K562 (cell line): ENCODE measurements around the gene HDLBP. TPM values are rescaled to one million over a fixed set of nuclear protein-coding genes. Genes with fewer than 3 reads are reported as not detected.

Experiments used
- ATAC-seq: fragments of 200-7000 bp; cut with Tn5 transposase; 3 replicates; pipeline ENCODE4 v1.9.1; 2020; ENCODE audit warnings: moderate library complexity
- BruUV-seq: library from RNA; stranded (reverse); fragments of 400-500 nt; replicated peaks from 2 replicates; lab custom pipeline; 2021; lab: Mats Ljungman, UMichigan
- CTCF ChIA-PET: fragments of 300-600 bp; formaldehyde crosslinking; extraction: SDS; loops from one replicate; lab custom pipeline; 2021; ENCODE audit warnings: low intra/inter-chr PET ratio; lab: Yijun Ruan, JAX
- POLR2A ChIA-PET: fragments of 300-600, 350-650 bp; sonication (Branson Sonifier 250); formaldehyde crosslinking; extraction: SDS; loops from one replicate; lab custom pipeline; 2021; ENCODE audit warnings: antibody characterized with exemption, inconsistent platforms; lab: Yijun Ruan, JAX
- DNase-seq, 4 experiments: peaks; one replicate each; pipeline versions ENCODE4 v3.0.0 to v3.0.0-alpha.2; 2011 to 2018; ENCODE audit warnings: low spot score in 3 of 4, mixed read lengths in 3 of 4; ENCODE audit errors: extremely low read depth in 1 of 4
- FAIRE-seq: peaks from 2 replicates; lab custom pipeline; 2011; peaks lifted over from hg19 to GRCh38; lab: Jason Lieb, UNC
- H2AFZ ChIP-seq: 2 replicates; pipeline ENCODE4 v1.6.0; 2011; ENCODE audit warnings: low read depth, low read length, control low read depth, inconsistent platforms
- H3K27ac ChIP-seq: fragments of 200-600 bp; 3 replicates; pipeline ENCODE4 v1.8.0; 2011; ENCODE audit warnings: low read depth, mild to moderate bottlenecking, control low read depth, inconsistent platforms, low read length, moderate library complexity, mixed read lengths; ENCODE audit errors: extremely low read depth
- H3K27me3 ChIP-seq, 2 experiments: fragments of 300-600 bp in 1 of 2; 2 replicates in 1 of 2; 3 replicates in 1 of 2; pipeline versions ENCODE4 v1.6.0 to v1.8.0; 2011; ENCODE audit warnings: inconsistent platforms in 2 of 2, low read length in 2 of 2, mild to moderate bottlenecking in 1 of 2, mixed read lengths in 1 of 2, moderate library complexity in 1 of 2; ENCODE audit not compliant: control insufficient read depth in 2 of 2, insufficient read depth in 2 of 2
- H3K36me3 ChIP-seq: fragments of 300-600 bp; 3 replicates; pipeline ENCODE4 v1.8.0; 2011; ENCODE audit warnings: mild to moderate bottlenecking, low read length, inconsistent platforms; ENCODE audit not compliant: control insufficient read depth, insufficient read depth
- H3K4me1 ChIP-seq, 2 experiments: fragments of 200-600 bp in 1 of 2; replicated peaks in 1 of 2; 2 replicates in 1 of 2; 3 replicates in 1 of 2; pipeline versions ENCODE4 v1.5.1 to v1.8.0; 2011; ENCODE audit warnings: inconsistent platforms in 2 of 2, low read length in 2 of 2, mild to moderate bottlenecking in 1 of 2, mixed read lengths in 1 of 2, moderate library complexity in 1 of 2; ENCODE audit not compliant: control insufficient read depth in 2 of 2, insufficient read depth in 2 of 2
- H3K4me2 ChIP-seq: 2 replicates; pipeline ENCODE4 v1.6.1; 2011; ENCODE audit warnings: low read length, control low read depth, inconsistent platforms, mixed read lengths; ENCODE audit not compliant: insufficient read depth
- H3K4me3 ChIP-seq: fragments of 200-600 bp; sonication (generic), shearing (Covaris generic); 2 replicates; pipeline ENCODE4 v1.5.1; 2016; ENCODE audit warnings: control low read depth, inconsistent platforms
- H3K79me2 ChIP-seq: fragments of 200-600 bp; 3 replicates; pipeline ENCODE4 v1.8.0; 2011; ENCODE audit warnings: low read length, inconsistent platforms; ENCODE audit not compliant: control insufficient read depth, insufficient read depth
- H3K9ac ChIP-seq, 2 experiments: 2 replicates each; pipeline versions ENCODE4 v1.6.0 to v1.6.1; 2011; ENCODE audit warnings: low read depth in 2 of 2, low read length in 2 of 2, control low read depth in 1 of 2, inconsistent platforms in 1 of 2, mild to moderate bottlenecking in 1 of 2, mixed read lengths in 1 of 2; ENCODE audit not compliant: insufficient read depth in 1 of 2
- H3K9me1 ChIP-seq: one replicate; pipeline ENCODE4 v1.6.0; 2011; ENCODE audit warnings: inconsistent platforms, mild to moderate bottlenecking, low read length, moderate library complexity; ENCODE audit not compliant: control insufficient read depth, insufficient read depth
- H3K9me3 ChIP-seq: replicated peaks from 2 replicates; pipeline ENCODE4 v1.5.1; 2011; ENCODE audit warnings: low read depth, low read length, inconsistent platforms; ENCODE audit not compliant: control insufficient read depth, insufficient read depth
- H4K20me1 ChIP-seq: replicated peaks from 2 replicates; pipeline ENCODE4 v1.6.1; 2011; ENCODE audit warnings: low read length, inconsistent platforms, mixed read lengths; ENCODE audit not compliant: control insufficient read depth, insufficient read depth
- CEBPG ChIP-seq, 3 experiments: fragments of 200-800 bp in 1 of 3; sonication (Bioruptor generic) in 1 of 3; sonication (generic) in 1 of 3; formaldehyde crosslinking in 1 of 3; IDR thresholded peaks in 2 of 3; conservative IDR thresholded peaks in 1 of 3; 2 replicates each; pipeline versions ENCODE4 v1.6.1 to v1.8.0; 2016 to 2022; ENCODE audit warnings: missing compliant biosample characterization in 2 of 3, missing genetic modification characterization in 2 of 3, mild to moderate bottlenecking in 1 of 3, missing genetic modification reagents in 1 of 3
- CHD2 ChIP-seq: IDR thresholded peaks from 2 replicates; pipeline ENCODE4 v1.6.1; 2011; ENCODE audit warnings: low read depth, low read length
- ETV6 ChIP-seq, 3 experiments: fragments of 150-350 bp in 1 of 3; sonication (generic) in 1 of 3; formaldehyde crosslinking in 1 of 3; IDR thresholded peaks; 2 replicates each; pipeline versions ENCODE4 v1.6.1 to v1.8.0; 2014 to 2022; ENCODE audit warnings: borderline replicate concordance in 2 of 3, low read depth in 2 of 3, antibody characterized with exemption in 1 of 3, low read length in 1 of 3, mild to moderate bottlenecking in 1 of 3, missing genetic modification reagents in 1 of 3
- MYBL2 ChIP-seq, 2 experiments: fragments of 450-650 bp in 1 of 2; sonication (generic) in 1 of 2; formaldehyde crosslinking in 1 of 2; IDR thresholded peaks; 2 replicates each; pipeline versions ENCODE4 v1.6.1 to v1.8.1; 2017 to 2022; ENCODE audit warnings: borderline replicate concordance in 1 of 2, inconsistent platforms in 1 of 2, low read depth in 1 of 2, mild to moderate bottlenecking in 1 of 2, missing genetic modification reagents in 1 of 2, moderate library complexity in 1 of 2
- NFE2 ChIP-seq: IDR thresholded peaks from 2 replicates; pipeline ENCODE4 v1.6.1; 2014; ENCODE audit warnings: antibody characterized with exemption, low read depth
- NRF1 ChIP-seq, 2 experiments: fragments of 450-650 bp; IDR thresholded peaks in 1 of 2; conservative IDR thresholded peaks in 1 of 2; 2 replicates each; pipeline ENCODE4 v1.6.1; 2014; ENCODE audit warnings: mild to moderate bottlenecking in 2 of 2
- PYGO2 ChIP-seq: fragments of 450-650 bp; IDR thresholded peaks from 2 replicates; pipeline ENCODE4 v1.6.1; 2016; ENCODE audit warnings: mild to moderate bottlenecking, missing genetic modification characterization, moderate library complexity, missing compliant biosample characterization
- SMARCE1 ChIP-seq: fragments of 450-650 bp; IDR thresholded peaks from 2 replicates; pipeline ENCODE4 v1.7.1; 2016; ENCODE audit warnings: mild to moderate bottlenecking
- TBP ChIP-seq: optimal IDR thresholded peaks from 2 replicates; pipeline ENCODE3; 2011; ENCODE audit warnings: low read depth, low read length, improper control_type of control experiment
- ZNF134 ChIP-seq: fragments of 250-450 bp; sonication (Bioruptor Pico); conservative IDR thresholded peaks from 2 replicates; pipeline ENCODE4 v1.4.0; 2020
- ZNF41 ChIP-seq: fragments of 250-450 bp; sonication (Bioruptor Pico); conservative IDR thresholded peaks from 2 replicates; pipeline ENCODE4 v1.4.0; 2020; ENCODE audit warnings: mild to moderate bottlenecking
- ZNF717 ChIP-seq: fragments of 250-450 bp; sonication (Bioruptor Pico); IDR thresholded peaks from 2 replicates; pipeline ENCODE4 v1.5.0; 2021
- ZNF76 ChIP-seq: fragments of 250-450 bp; sonication (Bioruptor Pico); IDR thresholded peaks from 2 replicates; pipeline ENCODE4 v1.4.0; 2020; ENCODE audit warnings: mild to moderate bottlenecking, moderate library complexity, borderline replicate concordance
- WGBS: fragments of 100-300 bp; shearing (Covaris generic); methylation state at CpG from one replicate; pipeline ENCODE4 v1.1.6; 2016; ENCODE audit warnings: low coverage, mixed read lengths; ENCODE audit not compliant: insufficient coverage; ENCODE audit errors: missing lambda C conversion rate; 5-methylcytosine and 5-hydroxymethylcytosine counted together
- in situ Hi-C: fragments of 300-500 bp; cut with MboI; formaldehyde crosslinking; loops from 4 replicates; pipeline ENCODE4 v1.15.0; 2018; ENCODE audit warnings: inconsistent platforms, mixed read lengths
- intact Hi-C: fragments of 100-400 bp; cut with micrococcal nuclease; formaldehyde crosslinking; loops from 2 replicates; pipeline ENCODE4 v1.14.2; 2022
- polyA plus RNA-seq, 8 experiments: library from polyadenylated mRNA; depleted of rRNA in 4 of 8; stranded (reverse) in 5 of 8; unstranded in 3 of 8; fragments of >200 nt; fragmentation: Nextera tagmentation in 2 of 8; fragmentation: Illumina TruSeq in 1 of 8; extraction: Ambion mirVana in 2 of 8; extraction: Trizol in 1 of 8; gene quantifications; 2 replicates each; pipeline versions ENCODE4 v1.2.1 to v1.2.3, GENCODE V29; 2011 to 2014; ENCODE audit warnings: inconsistent platforms in 1 of 8, missing spikeins in 1 of 8
- total RNA-seq, 7 experiments: library from RNA; depleted of rRNA in 6 of 7; stranded (reverse); fragments of >200 nt in 6 of 7; fragmentation: Illumina TruSeq in 2 of 7; extraction: Trizol in 2 of 7; gene quantifications; 2 replicates each; pipeline versions ENCODE4 v1.2.1 to v1.2.3, GENCODE V29; 2011 to 2021; ENCODE audit warnings: low replicate concordance in 1 of 7
- TF ChIP-seq, protein P1 (sequence below): fragments of 450-650 bp; formaldehyde crosslinking; IDR thresholded peaks from 2 replicates; pipeline ENCODE4 v1.4.0; 2022; ENCODE audit warnings: mild to moderate bottlenecking, moderate library complexity

The HDLBP gene
- total and polyA plus RNA-seq, 9 of the 15 experiments (the other 6 are each of a cell fraction or from before 2014, with no cell fraction given) = 24.4 to 378 (median 146) TPM

DNA sequence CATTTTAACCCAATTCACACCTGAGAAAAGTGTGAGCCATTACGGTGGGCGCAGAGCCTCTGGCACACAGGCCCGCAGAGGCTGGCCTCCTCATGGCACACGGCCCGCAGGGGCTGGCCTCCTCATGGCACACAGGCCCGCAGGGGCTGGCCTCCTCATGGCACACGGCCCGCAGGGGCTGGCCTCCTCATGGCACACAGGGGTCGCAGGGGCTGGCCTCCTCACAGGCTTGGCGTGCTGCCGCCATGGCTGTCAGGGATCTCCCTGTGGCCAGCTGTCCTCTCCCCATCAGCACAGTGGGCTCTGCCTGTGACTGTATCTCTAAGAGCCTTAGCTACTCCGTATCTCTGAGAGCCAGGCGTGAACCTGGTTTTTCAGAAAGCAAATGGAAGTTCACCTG lies 102.4 kb downstream of the HDLBP start:
- peaks cover 0 to 38% of the 10 kb centered on the region in 2 experiments; a peak in 2 of 5 replicates for H3K4me1 ChIP-seq
- TF ChIP-seq NFE2 (no peak), CHD2 (no peak), PYGO2 (tag) (no peak), TBP (no peak), ZNF41 (CRISPR knock-in tag) (no peak), ZNF134 (CRISPR knock-in tag) (no peak), MYBL2 (IDR thresholded peaks at IDR 0.05; ENCODE audit: low read depth) (no peak), MYBL2 (CRISPR knock-in tag; IDR thresholded peaks at IDR 0.05; ENCODE audit: borderline replicate concordance) (no peak), ZNF717 (no peak), CEBPG (CRISPR knock-in tag; IDR thresholded peaks at IDR 0.05) (no peak), CEBPG (tag; conservative IDR thresholded peaks at IDR 0.05 in 1 of 2, IDR thresholded peaks at IDR 0.05 in 1 of 2) (no peak), SMARCE1 (no peak), ZNF76 (no peak), ETV6 (IDR thresholded peaks at IDR 0.05; ENCODE audit: borderline replicate concordance in 1 of 2, low read depth in 2 of 2, low read length in 1 of 2) (no peak), ETV6 (CRISPR knock-in tag; IDR thresholded peaks at IDR 0.05; ENCODE audit: borderline replicate concordance) (no peak), NRF1 (conservative IDR thresholded peaks at IDR 0.05 in 1 of 2, IDR thresholded peaks at IDR 0.05 in 1 of 2) (no peak)
- TF ChIP-seq, protein P1, sequence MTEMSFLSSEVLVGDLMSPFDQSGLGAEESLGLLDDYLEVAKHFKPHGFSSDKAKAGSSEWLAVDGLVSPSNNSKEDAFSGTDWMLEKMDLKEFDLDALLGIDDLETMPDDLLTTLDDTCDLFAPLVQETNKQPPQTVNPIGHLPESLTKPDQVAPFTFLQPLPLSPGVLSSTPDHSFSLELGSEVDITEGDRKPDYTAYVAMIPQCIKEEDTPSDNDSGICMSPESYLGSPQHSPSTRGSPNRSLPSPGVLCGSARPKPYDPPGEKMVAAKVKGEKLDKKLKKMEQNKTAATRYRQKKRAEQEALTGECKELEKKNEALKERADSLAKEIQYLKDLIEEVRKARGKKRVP (CRISPR knock-in tag) = no peak
- TF ChIP-seq, all 486 proteins: peak for 0
- CTCF ChIA-PET = no interaction called here
- Histone ChIP-seq H3K9ac (no peak overlapping the region), H3K4me3 (no peak overlapping the region), H3K4me2 (no peak overlapping the region), H3K36me3 (no peaks in the 10 kb centered on the region), H3K9me1 (no peaks in the 10 kb centered on the region), H3K27ac (no peak overlapping the region), H3K9me3 (no peaks in the 10 kb centered on the region), H3K79me2 (no peaks in the 10 kb centered on the region), H3K27me3 (peaks cover 7 to 58% of the 10 kb centered on the region in 2 experiments; a peak in 4 of 5 replicates), H2AFZ (no peak overlapping the region), H4K20me1 (peaks cover 5% of the 10 kb centered on the region; the same call in 1 of the 2 replicates)
- in situ Hi-C loops (no loop called here), intact Hi-C loops (no loop called here)
- FAIRE-seq = no peak
- 10% methylated on average over 10 of the region's 13 CpGs for WGBS
- BruUV-seq = no TSS peak
- ATAC-seq = no peak
- POLR2A ChIA-PET = interaction anchor here (0.7 kb wide), 1 partner anchor 78 kb away, joined by 3 read pairs; no protein-coding TSS in a partner anchor
- DNase-seq = no peak
